GM19397 (cell line): ENCODE data around the gene LIPC.

Experiments
- ATAC-seq: cut with Tn5 transposase; IDR thresholded peaks from one replicate; pipeline ENCODE4 v1.9.1; 2021; ENCODE audit warnings: mild to moderate bottlenecking, moderate library complexity; ENCODE audit not compliant: unreplicated experiment

Gene LIPC

GRCh38 chr15:58433597-58434333 is 2.0 kb downstream of the LIPC start:
- ATAC-seq, result no peak

- no peak for ATAC-seq
Measured at GRCh38 chr15:58434334-58434875, 2.6 kb downstream of the LIPC start.

- no peak for ATAC-seq
Measured at GRCh38 chr15:58436552-58436951, 4.8 kb downstream of the LIPC start.

GRCh38 chr15:58437531-58438105 is 5.8 kb downstream of the LIPC start:
- ATAC-seq, result no peak

- ATAC-seq, result no peak
Measured at GRCh38 chr15:58438111-58438510, 6.3 kb downstream of the LIPC start.

- no peak for ATAC-seq
Measured at GRCh38 chr15:58438956-58439355, 7.2 kb downstream of the LIPC start.

- no peak for ATAC-seq
Measured at GRCh38 chr15:58440158-58440910, 8.5 kb downstream of the LIPC start.

- ATAC-seq, result no peak
Measured at GRCh38 chr15:58440922-58441321, 9.1 kb downstream of the LIPC start.

- no peak for ATAC-seq
Measured at GRCh38 chr15:58441376-58442070, 9.7 kb downstream of the LIPC start.

- no peak for ATAC-seq
Measured at GRCh38 chr15:58442122-58442521, 10.3 kb downstream of the LIPC start.

- ATAC-seq, result no peak
Measured at GRCh38 chr15:58443308-58443707, 11.5 kb downstream of the LIPC start.

GRCh38 chr15:58444056-58444455 is 12.3 kb downstream of the LIPC start:
- ATAC-seq, result no peak

- ATAC-seq, result no peak
Measured at GRCh38 chr15:58444658-58445332, 13.0 kb downstream of the LIPC start.

- no peak for ATAC-seq
Measured at GRCh38 chr15:58445865-58446264, 14.1 kb downstream of the LIPC start.

GRCh38 chr15:58446521-58446920 is 14.7 kb downstream of the LIPC start:
- ATAC-seq, result no peak

GRCh38 chr15:58447271-58448010 is 15.7 kb downstream of the LIPC start:
- ATAC-seq, result no peak

- no peak for ATAC-seq
Measured at GRCh38 chr15:58448331-58448730, 16.5 kb downstream of the LIPC start.

- ATAC-seq, result no peak
Measured at GRCh38 chr15:58448906-58449305, 17.1 kb downstream of the LIPC start.

- ATAC-seq, result no peak
Measured at GRCh38 chr15:58451826-58452225, 20.0 kb downstream of the LIPC start.

- ATAC-seq, result no peak
Measured at GRCh38 chr15:58452775-58453174, 21.0 kb downstream of the LIPC start.
